Stomach (tissue), 9 donors: ENCODE data around the gene TCF21. TPM values are rescaled to one million over a fixed set of nuclear protein-coding genes. Genes with fewer than 3 reads are reported as not detected.
A peak's percentile ranks its signal among the peaks of the same experiment; 100 is the strongest.

Experiments
- DNase-seq, 2 donors: peaks; one replicate each; pipeline versions ENCODE4 v3.0.0 to v3.0.0-alpha.2; 2013 to 2019
- H3K27ac ChIP-seq, 5 donors: fragments of 200-600 bp in 4 of 5; sonication (generic) in 4 of 5; one replicate each; pipeline ENCODE4 v1.5.1; 2013 to 2019; ENCODE audit warnings: mild to moderate bottlenecking in 1 of 5, moderate library complexity in 1 of 5
- H3K27me3 ChIP-seq, 3 donors: fragments of 200-600 bp; sonication (generic); one replicate each; pipeline ENCODE4 v1.5.1; 2017 to 2019; ENCODE audit warnings: mixed run types in 1 of 3
- H3K36me3 ChIP-seq, 4 donors: fragments of 200-600 bp; sonication (generic); 1 replicate in 3 of 4; 2 replicates in 1 of 4; pipeline ENCODE4 v1.5.1; 2016 to 2019
- H3K4me1 ChIP-seq, 4 donors: fragments of 200-600 bp; sonication (generic); one replicate each; pipeline ENCODE4 v1.5.1; 2016 to 2019
- H3K4me3 ChIP-seq, 4 donors: fragments of 200-600 bp; sonication (generic) in 3 of 4; one replicate each; pipeline ENCODE4 v1.5.1; 2016 to 2019; ENCODE audit warnings: mild to moderate bottlenecking in 1 of 4
- H3K9me3 ChIP-seq, 4 donors: fragments of 200-600 bp; sonication (generic); one replicate each; pipeline ENCODE4 v1.5.1; 2016 to 2019
- EP300 ChIP-seq: sonication (generic); formaldehyde crosslinking; IDR thresholded peaks from one replicate; pipeline ENCODE4 v1.6.1; 2017; ENCODE audit warnings: antibody characterized with exemption
- POLR2A ChIP-seq, 4 donors: fragments of 450-650 bp; IDR thresholded peaks; one replicate each; pipeline ENCODE4 v1.6.1; 2016; ENCODE audit warnings: antibody characterized with exemption in 4 of 4, control low read depth in 2 of 4, mild to moderate bottlenecking in 1 of 4, moderate library complexity in 1 of 4
- POLR2AphosphoS5 ChIP-seq, 3 donors: sonication (generic); formaldehyde crosslinking; IDR thresholded peaks; one replicate each; pipeline ENCODE4 v1.6.1; 2016; ENCODE audit warnings: antibody characterized with exemption in 3 of 3
- WGBS, 5 donors: extraction: QIAGEN DNeasy Blood & Tissue Kit in 3 of 5; methylation state at CpG; one replicate each; pipeline versions ENCODE4 v1.1.5 to v1.1.7; 2013 to 2018; 5-methylcytosine and 5-hydroxymethylcytosine counted together
- intact Hi-C: fragments of 100-400 bp; cut with DNase I; formaldehyde crosslinking; loops from one replicate; pipeline ENCODE4 v1.15.1; 2023; ENCODE audit warnings: low total_unique reads
- polyA plus RNA-seq, 3 donors: library from polyadenylated mRNA; stranded (reverse); fragments of 200-250 nt; gene quantifications; one replicate each; pipeline ENCODE4 v1.2.3, GENCODE V29; 2013
- total RNA-seq, 5 donors: library from RNA; depleted of rRNA; stranded (reverse); fragments of >200 nt; gene quantifications; one replicate each; pipeline versions ENCODE4 v1.1.0 to v1.2.3, GENCODE V29; 2014 to 2016
- TF ChIP-seq, protein P1 (sequence below), 7 experiments: fragments of 450-650 bp in 4 of 7; fragments of 200-600 bp in 3 of 7; sonication (generic) in 3 of 7; IDR thresholded peaks; one replicate each; pipeline ENCODE4 v1.5.1; 2016 to 2019; ENCODE audit warnings: antibody characterized with exemption in 7 of 7, control low read depth in 2 of 7, mild to moderate bottlenecking in 1 of 7
- donor health status: healthy with polysubstance abuse.
- donor health status: Bipolar disorder and iron deficiency.
- donor health status: healthy.

Gene TCF21
- total and polyA plus RNA-seq, 8 donors = 3.2 to 43.0 (median 16.3) TPM

GRCh38 chr6:133880006-133880405 is 8.9 kb upstream of the TCF21 start:
- Histone ChIP-seq H3K27ac (no peak overlapping the region), H3K4me1 (no peaks in the 10 kb centered on the region), H3K36me3 (no peaks in the 10 kb centered on the region), H3K27me3 (peaks cover 0 to 24% (median 3%) of the 10 kb centered on the region in 3 donors), H3K9me3 (no peaks in the 10 kb centered on the region), H3K4me3 (no peak overlapping the region)
- TF ChIP-seq POLR2A (IDR thresholded peaks at IDR 0.05) (no peak), POLR2AphosphoS5 (IDR thresholded peaks at IDR 0.05) (no peak), EP300 (no peak)
- TF ChIP-seq, protein P1, sequence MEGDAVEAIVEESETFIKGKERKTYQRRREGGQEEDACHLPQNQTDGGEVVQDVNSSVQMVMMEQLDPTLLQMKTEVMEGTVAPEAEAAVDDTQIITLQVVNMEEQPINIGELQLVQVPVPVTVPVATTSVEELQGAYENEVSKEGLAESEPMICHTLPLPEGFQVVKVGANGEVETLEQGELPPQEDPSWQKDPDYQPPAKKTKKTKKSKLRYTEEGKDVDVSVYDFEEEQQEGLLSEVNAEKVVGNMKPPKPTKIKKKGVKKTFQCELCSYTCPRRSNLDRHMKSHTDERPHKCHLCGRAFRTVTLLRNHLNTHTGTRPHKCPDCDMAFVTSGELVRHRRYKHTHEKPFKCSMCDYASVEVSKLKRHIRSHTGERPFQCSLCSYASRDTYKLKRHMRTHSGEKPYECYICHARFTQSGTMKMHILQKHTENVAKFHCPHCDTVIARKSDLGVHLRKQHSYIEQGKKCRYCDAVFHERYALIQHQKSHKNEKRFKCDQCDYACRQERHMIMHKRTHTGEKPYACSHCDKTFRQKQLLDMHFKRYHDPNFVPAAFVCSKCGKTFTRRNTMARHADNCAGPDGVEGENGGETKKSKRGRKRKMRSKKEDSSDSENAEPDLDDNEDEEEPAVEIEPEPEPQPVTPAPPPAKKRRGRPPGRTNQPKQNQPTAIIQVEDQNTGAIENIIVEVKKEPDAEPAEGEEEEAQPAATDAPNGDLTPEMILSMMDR (IDR thresholded peaks at IDR 0.05) = no peak
- DNase-seq = no peak
- intact Hi-C loops = no loop called here

DNA sequence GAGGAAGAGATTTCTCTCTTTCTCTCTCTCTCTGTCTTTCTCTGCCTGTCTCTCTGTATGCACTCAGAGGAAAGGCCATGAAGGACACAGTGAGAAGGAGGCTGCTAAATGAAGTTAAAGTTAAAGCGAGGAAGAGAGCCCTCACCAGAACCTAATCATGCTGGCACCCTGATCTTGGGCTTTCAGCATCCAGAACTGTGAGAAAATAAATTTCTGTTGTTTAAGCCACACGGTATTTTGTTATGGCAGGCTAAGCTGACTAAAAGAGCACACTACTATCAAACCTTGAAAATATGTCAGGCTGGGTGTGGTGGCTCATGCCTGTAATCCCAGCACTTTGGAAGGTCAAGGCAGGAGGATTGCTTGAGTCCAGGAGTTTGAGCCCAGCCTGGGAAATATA is 8.0 kb upstream of the TCF21 start:
- no peaks in the 10 kb centered on the region for H3K4me1 ChIP-seq
- intact Hi-C loops = no loop called here
- H3K9me3 ChIP-seq = no peaks in the 10 kb centered on the region
- no peak overlapping the region for H3K27ac ChIP-seq
- H3K27me3 ChIP-seq = peaks cover 0 to 33% (median 9%) of the 10 kb centered on the region in 3 donors
- no peak overlapping the region for H3K4me3 ChIP-seq
- 63 to 79% (median 77%) methylated on average over 2 of the region's 2 CpGs for WGBS, 5 donors
- DNase-seq = no peak
- TF ChIP-seq EP300 = no peak
- TF ChIP-seq, protein P1 (IDR thresholded peaks at IDR 0.05) = no peak
- TF ChIP-seq POLR2AphosphoS5 (IDR thresholded peaks at IDR 0.05) = no peak
- TF ChIP-seq POLR2A (IDR thresholded peaks at IDR 0.05) = no peak
- H3K36me3 ChIP-seq = no peaks in the 10 kb centered on the region

DNA sequence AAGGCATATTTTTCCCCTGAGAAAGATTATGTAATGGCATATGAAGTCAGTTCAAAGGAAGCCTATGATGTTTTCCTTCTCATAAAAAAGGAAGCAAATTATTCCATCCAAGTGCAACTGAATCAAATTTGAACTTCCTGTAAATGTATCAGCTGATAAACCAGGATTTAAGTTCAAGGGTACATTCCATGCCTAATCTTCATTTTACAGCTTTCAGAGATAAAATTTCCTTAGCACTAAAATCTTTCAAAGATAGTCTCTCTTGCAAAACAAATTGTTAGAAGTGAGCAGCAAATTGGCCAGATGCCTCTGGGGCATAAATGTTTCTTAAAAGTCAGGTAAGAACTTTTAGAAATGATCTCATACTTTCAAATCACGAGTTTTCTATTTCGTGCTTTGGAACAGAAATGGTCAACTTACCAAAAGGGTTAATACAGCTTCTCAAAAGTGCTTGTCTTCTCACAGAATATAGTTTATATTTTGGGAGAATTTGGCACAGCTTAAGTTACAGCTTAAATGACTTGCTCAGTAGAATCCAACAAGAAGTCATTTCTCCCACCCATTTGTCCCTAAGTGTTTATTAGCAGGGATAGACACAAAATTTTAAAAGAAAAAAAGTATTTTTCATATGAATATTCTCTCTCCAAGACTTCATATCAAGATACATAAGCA is 2.7 kb upstream of the TCF21 start:
- Histone ChIP-seq H3K27ac (peak overlapping the region in 2 of 5 donors; percentile 21 to 92), H3K4me1 (peaks cover 3 to 22% (median 11%) of the 10 kb centered on the region in 4 donors), H3K4me3 (no peak overlapping the region), H3K27me3 (peaks cover 9 to 70% (median 37%) of the 10 kb centered on the region in 3 donors), H3K9me3 (no peaks in the 10 kb centered on the region), H3K36me3 (no peaks in the 10 kb centered on the region)
- intact Hi-C loops = no loop called here
- WGBS, 5 donors = 56 to 71% (median 63%) methylated on average over 2 of the region's 2 CpGs
- no peak for TF ChIP-seq POLR2AphosphoS5 (IDR thresholded peaks at IDR 0.05)
- no peak for TF ChIP-seq POLR2A (IDR thresholded peaks at IDR 0.05)
- TF ChIP-seq, protein P1 (IDR thresholded peaks at IDR 0.05) = no peak
- TF ChIP-seq EP300 = no peak
- DNase-seq = no peak

GRCh38 chr6:133887156-133887879 is 1.6 kb upstream of the TCF21 start:
- TF ChIP-seq, protein P1 (IDR thresholded peaks at IDR 0.05) = no peak
- TF ChIP-seq EP300 (no peak), POLR2AphosphoS5 (IDR thresholded peaks at IDR 0.05) (no peak), POLR2A (IDR thresholded peaks at IDR 0.05) (no peak)
- peak overlapping the region in 4 of 5 donors; percentile 80 to 92 (median 84) for H3K27ac ChIP-seq
- H3K36me3 ChIP-seq = no peaks in the 10 kb centered on the region
- 31 to 44% (median 36%) methylated on average over 4 of the region's 4 CpGs for WGBS, 5 donors
- H3K27me3 ChIP-seq = peaks cover 9 to 77% (median 42%) of the 10 kb centered on the region in 3 donors
- no peak for DNase-seq
- intact Hi-C loops = no loop called here
- no peak overlapping the region for H3K4me3 ChIP-seq
- H3K9me3 ChIP-seq = no peaks in the 10 kb centered on the region
- H3K4me1 ChIP-seq = peaks cover 9 to 30% (median 17%) of the 10 kb centered on the region in 4 donors
